ENCODE results near the gene TMEM150A. TPM values are rescaled to one million over a fixed set of nuclear protein-coding genes. Genes with fewer than 3 reads are reported as not detected.
A peak's percentile ranks its signal among the peaks of the same experiment; 100 is the strongest.

Gene TMEM150A
- 10 to 100 TPM in 2 of 3 donors, 1 to 10 TPM in 1; 9.7 to 11.9 (median 10.5) TPM for total RNA-seq

GRCh38 chr2:85602476-85603234 lies at the start of gene TMEM150A:
Gene TMEM150A (minus strand): TSS chr2:85602698. CDS start chr2:85601948, 750 bp downstream.
- DNase-seq (peak; percentile 83), ATAC-seq (peak; percentile 97)
- H3K27me3 Mint-ChIP-seq (ENCODE audit: low read depth): no peaks in the 10 kb centered on the region
- H3K4me1 Mint-ChIP-seq (ENCODE audit: low read depth): peaks cover 23% of the 10 kb centered on the region
- H3K4me3 Mint-ChIP-seq: peak within 1 kb of the TSS; percentile 85
- no peaks in the 10 kb centered on the region for H3K9me3 Mint-ChIP-seq
- peaks cover 2% of the 10 kb centered on the region for H3K36me3 Mint-ChIP-seq (ENCODE audit: insufficient read depth)

- DNase-seq (no peak), ATAC-seq (no peak)
- no peak overlapping the region for H3K4me3 Mint-ChIP-seq
Measured at GRCh38 chr2:85652056-85652455, 49.6 kb upstream of the TMEM150A start.

GRCh38 chr2:85651097-85651496 lies 48.6 kb upstream of the TMEM150A start:
- Mint-ChIP-seq H3K9me3 (no peaks in the 10 kb centered on the region), H3K27me3 (ENCODE audit: low read depth) (no peaks in the 10 kb centered on the region), H3K4me1 (ENCODE audit: low read depth) (no peaks in the 10 kb centered on the region), H3K36me3 (ENCODE audit: insufficient read depth) (peaks cover 40% of the 10 kb centered on the region), H3K4me3 (no peak overlapping the region)
- no peak for ATAC-seq
- no peak for DNase-seq

More at GRCh38 chr2:85652056-85652455, 49.6 kb upstream of the TMEM150A start:
- no peaks in the 10 kb centered on the region for H3K4me1 Mint-ChIP-seq (ENCODE audit: low read depth)
- H3K36me3 Mint-ChIP-seq (ENCODE audit: insufficient read depth): peaks cover 35% of the 10 kb centered on the region
- H3K9me3 Mint-ChIP-seq: no peaks in the 10 kb centered on the region
- H3K27me3 Mint-ChIP-seq (ENCODE audit: low read depth): no peaks in the 10 kb centered on the region

- Mint-ChIP-seq H3K9me3 (no peaks in the 10 kb centered on the region), H3K4me3 (no peak overlapping the region), H3K36me3 (ENCODE audit: insufficient read depth) (peaks cover 45% of the 10 kb centered on the region), H3K4me1 (ENCODE audit: low read depth) (no peaks in the 10 kb centered on the region), H3K27me3 (ENCODE audit: low read depth) (no peaks in the 10 kb centered on the region)
- no peak for DNase-seq
- no peak for ATAC-seq
Measured at GRCh38 chr2:85650456-85650855, 48.0 kb upstream of the TMEM150A start.

- Mint-ChIP-seq H3K4me3 (no peak overlapping the region), H3K27me3 (ENCODE audit: low read depth) (no peaks in the 10 kb centered on the region), H3K4me1 (ENCODE audit: low read depth) (no peaks in the 10 kb centered on the region), H3K9me3 (no peaks in the 10 kb centered on the region), H3K36me3 (ENCODE audit: insufficient read depth) (peaks cover 47% of the 10 kb centered on the region)
- ATAC-seq (no peak), DNase-seq (no peak)
Measured at GRCh38 chr2:85649201-85650190, 47.0 kb upstream of the TMEM150A start.

- Mint-ChIP-seq H3K9me3 (no peaks in the 10 kb centered on the region), H3K36me3 (ENCODE audit: insufficient read depth) (peaks cover 44% of the 10 kb centered on the region), H3K27me3 (ENCODE audit: low read depth) (no peaks in the 10 kb centered on the region), H3K4me3 (no peak overlapping the region), H3K4me1 (ENCODE audit: low read depth) (no peaks in the 10 kb centered on the region)
- ATAC-seq: peak in 1 of 2 donors; percentile 27
- no peak for DNase-seq
Measured at GRCh38 chr2:85648619-85649018, 46.1 kb upstream of the TMEM150A start.

GRCh38 chr2:85647823-85648526 lies 45.5 kb upstream of the TMEM150A start:
- ATAC-seq (no peak), DNase-seq (no peak)
- no peaks in the 10 kb centered on the region for H3K9me3 Mint-ChIP-seq
- H3K27me3 Mint-ChIP-seq (ENCODE audit: low read depth): no peaks in the 10 kb centered on the region
- no peaks in the 10 kb centered on the region for H3K4me1 Mint-ChIP-seq (ENCODE audit: low read depth)
- H3K36me3 Mint-ChIP-seq (ENCODE audit: insufficient read depth): peaks cover 43% of the 10 kb centered on the region
- no peak overlapping the region for H3K4me3 Mint-ChIP-seq

GRCh38 chr2:85646166-85646565 lies 43.7 kb upstream of the TMEM150A start:
- Mint-ChIP-seq H3K4me1 (ENCODE audit: low read depth) (peaks cover 6% of the 10 kb centered on the region), H3K27me3 (ENCODE audit: low read depth) (no peaks in the 10 kb centered on the region), H3K4me3 (no peak overlapping the region), H3K36me3 (ENCODE audit: insufficient read depth) (peaks cover 55% of the 10 kb centered on the region), H3K9me3 (no peaks in the 10 kb centered on the region)
- DNase-seq: no peak
- ATAC-seq: no peak

GRCh38 chr2:85644909-85645308 lies 42.4 kb upstream of the TMEM150A start:
- Mint-ChIP-seq H3K4me1 (ENCODE audit: low read depth) (peaks cover 6% of the 10 kb centered on the region), H3K27me3 (ENCODE audit: low read depth) (no peaks in the 10 kb centered on the region), H3K4me3 (no peak overlapping the region), H3K36me3 (ENCODE audit: insufficient read depth) (peaks cover 59% of the 10 kb centered on the region), H3K9me3 (no peaks in the 10 kb centered on the region)
- no peak for ATAC-seq
- DNase-seq: no peak

- DNase-seq: no peak
- Mint-ChIP-seq H3K4me3 (no peak overlapping the region), H3K27me3 (ENCODE audit: low read depth) (no peaks in the 10 kb centered on the region), H3K4me1 (ENCODE audit: low read depth) (peaks cover 6% of the 10 kb centered on the region), H3K36me3 (ENCODE audit: insufficient read depth) (peaks cover 49% of the 10 kb centered on the region), H3K9me3 (no peaks in the 10 kb centered on the region)
- peak; percentile 50 to 73 for ATAC-seq
Measured at GRCh38 chr2:85642725-85643124, 40.2 kb upstream of the TMEM150A start.

- H3K9me3 Mint-ChIP-seq: no peaks in the 10 kb centered on the region
- DNase-seq (no peak), ATAC-seq (no peak)
- peaks cover 42% of the 10 kb centered on the region for H3K36me3 Mint-ChIP-seq (ENCODE audit: insufficient read depth)
- no peak overlapping the region for H3K4me3 Mint-ChIP-seq
- H3K4me1 Mint-ChIP-seq (ENCODE audit: low read depth): peaks cover 7% of the 10 kb centered on the region
- H3K27me3 Mint-ChIP-seq (ENCODE audit: low read depth): no peaks in the 10 kb centered on the region
Measured at GRCh38 chr2:85635636-85636035, 33.1 kb upstream of the TMEM150A start.

- Mint-ChIP-seq H3K4me1 (ENCODE audit: low read depth) (peaks cover 8% of the 10 kb centered on the region), H3K36me3 (ENCODE audit: insufficient read depth) (peaks cover 43% of the 10 kb centered on the region), H3K9me3 (no peaks in the 10 kb centered on the region), H3K27me3 (ENCODE audit: low read depth) (no peaks in the 10 kb centered on the region), H3K4me3 (no peak overlapping the region)
- ATAC-seq: no peak
- DNase-seq: no peak
Measured at GRCh38 chr2:85635011-85635410, 32.5 kb upstream of the TMEM150A start.

- peaks cover 38% of the 10 kb centered on the region for H3K36me3 Mint-ChIP-seq (ENCODE audit: insufficient read depth)
- ATAC-seq: no peak
- no peaks in the 10 kb centered on the region for H3K9me3 Mint-ChIP-seq
- H3K27me3 Mint-ChIP-seq (ENCODE audit: low read depth): no peaks in the 10 kb centered on the region
- peaks cover 13% of the 10 kb centered on the region for H3K4me1 Mint-ChIP-seq (ENCODE audit: low read depth)
- H3K4me3 Mint-ChIP-seq: no peak overlapping the region
- DNase-seq: no peak
Measured at GRCh38 chr2:85631316-85631715, 28.8 kb upstream of the TMEM150A start.

GRCh38 chr2:85628658-85629057 lies 26.2 kb upstream of the TMEM150A start:
- ATAC-seq (peak; percentile 74 to 79), DNase-seq (no peak)
- no peaks in the 10 kb centered on the region for H3K27me3 Mint-ChIP-seq (ENCODE audit: low read depth)

More at GRCh38 chr2:85628658-85629057, 26.2 kb upstream of the TMEM150A start:
- no peak overlapping the region for H3K4me3 Mint-ChIP-seq
- H3K4me1 Mint-ChIP-seq (ENCODE audit: low read depth): peaks cover 11% of the 10 kb centered on the region
- H3K9me3 Mint-ChIP-seq: no peaks in the 10 kb centered on the region
- peaks cover 50% of the 10 kb centered on the region for H3K36me3 Mint-ChIP-seq (ENCODE audit: insufficient read depth)

Measured in activated T-cell treated with anti-CD3 and anti-CD28 coated beads, Interleukin-2, amount 50 U/mL, for 4 hours (primary cell).